Testis (tissue), 3 donors: ENCODE data around the gene UBR2. TPM values are rescaled to one million over a fixed set of nuclear protein-coding genes. Genes with fewer than 3 reads are reported as not detected.
"Not testable (repeated sequence)": the region's sequence is repeated elsewhere in the genome, so short reads cannot be mapped to it uniquely, and the experiment has no call there.

Source experiments
- DNase-seq: peaks from one replicate; pipeline ENCODE4 v3.0.0-alpha.2; 2019
- H3K27ac ChIP-seq, 2 donors: fragments of 200-600 bp; sonication (generic); one replicate each; pipeline ENCODE4 v1.5.1; 2019
- H3K27me3 ChIP-seq: fragments of 200-600 bp; sonication (generic); one replicate; pipeline ENCODE4 v1.5.1; 2019
- H3K36me3 ChIP-seq: fragments of 200-600 bp; sonication (generic); one replicate; pipeline ENCODE4 v1.5.1; 2017; ENCODE audit warnings: low read depth; ENCODE audit errors: missing control alignments
- H3K4me1 ChIP-seq: fragments of 200-600 bp; sonication (generic); one replicate; pipeline ENCODE4 v1.5.1; 2019
- H3K4me3 ChIP-seq, 2 donors: fragments of 200-600 bp; sonication (generic); one replicate each; pipeline ENCODE4 v1.5.1; 2017 to 2019
- H3K9me3 ChIP-seq: fragments of 200-600 bp; sonication (generic); one replicate; pipeline ENCODE4 v1.5.1; 2017
- CTCF ChIP-seq, 3 experiments: fragments of 450-650 bp in 2 of 3; fragments of 200-600 bp in 1 of 3; sonication (generic) in 1 of 3; IDR thresholded peaks; one replicate each; pipeline ENCODE4 v1.5.1; 2016 to 2019; ENCODE audit warnings: antibody characterized with exemption in 3 of 3, mild to moderate bottlenecking in 2 of 3, moderate library complexity in 1 of 3
- POLR2A ChIP-seq: fragments of 450-650 bp; IDR thresholded peaks from one replicate; pipeline ENCODE4 v1.6.1; 2017; ENCODE audit warnings: antibody characterized with exemption, mild to moderate bottlenecking, moderate library complexity
- WGBS, 2 donors: methylation state at CpG; one replicate each; pipeline ENCODE4 v1.1.5; 2018; 5-methylcytosine and 5-hydroxymethylcytosine counted together
- intact Hi-C: fragments of 100-400 bp; cut with DNase I; formaldehyde crosslinking; loops from one replicate; pipeline ENCODE4 v1.15.1; 2023; ENCODE audit warnings: low total_unique reads
- polyA plus RNA-seq: library from polyadenylated mRNA; stranded (reverse); fragments of 350-450 nt; fragmentation: Illumina TruSeq; extraction: RNeasy Lipid Tissue Mini Kit (QIAGEN cat#74804); gene quantifications from one replicate; pipeline ENCODE4 v1.2.3, GENCODE V29; 2014; ENCODE audit warnings: low read depth, low replicate concordance; ENCODE audit not compliant: insufficient read depth
- total RNA-seq, 2 donors: library from RNA; depleted of rRNA; stranded (reverse); fragments of >200 nt; gene quantifications; one replicate each; pipeline ENCODE4 v1.2.3, GENCODE V29; 2016

The UBR2 gene
- total and polyA plus RNA-seq, 3 donors from 2014 or later: 11.1 to 26.8 (median 25.8) TPM

- no peak for DNase-seq
- Histone ChIP-seq H3K27ac (no peak overlapping the region), H3K9me3 (no peaks in the 10 kb centered on the region), H3K4me1 (peaks cover 16% of the 10 kb centered on the region), H3K36me3 (no peaks in the 10 kb centered on the region), H3K27me3 (no peaks in the 10 kb centered on the region), H3K4me3 (no peak overlapping the region)
- TF ChIP-seq POLR2A (no peak), CTCF (IDR thresholded peaks at IDR 0.05) (no peak)
- intact Hi-C loops: no loop called here
- WGBS, 2 donors: 91 to 92% methylated on average over 1 of the region's 1 CpG
These were observed 12.6 kb upstream of the UBR2 start for GRCh38 chr6:42551217-42551616.

GRCh38 chr6:42552380-42552779 is 11.4 kb upstream of the UBR2 start:
- H3K27ac ChIP-seq: no peak overlapping the region
- no peak overlapping the region for H3K4me3 ChIP-seq
- H3K27me3 ChIP-seq: no peaks in the 10 kb centered on the region
- TF ChIP-seq POLR2A: no peak
- no peak for TF ChIP-seq CTCF (IDR thresholded peaks at IDR 0.05)
- intact Hi-C loops: no loop called here
- H3K9me3 ChIP-seq: no peaks in the 10 kb centered on the region
- peaks cover 10% of the 10 kb centered on the region for H3K4me1 ChIP-seq
- 69 to 71% methylated on average over 5 of the region's 5 CpGs for WGBS, 2 donors
- no peak for DNase-seq
- H3K36me3 ChIP-seq: no peaks in the 10 kb centered on the region

- no peak for DNase-seq
- Histone ChIP-seq H3K27me3 (no peaks in the 10 kb centered on the region), H3K4me1 (no peaks in the 10 kb centered on the region), H3K4me3 (no peak overlapping the region), H3K9me3 (no peaks in the 10 kb centered on the region), H3K36me3 (no peaks in the 10 kb centered on the region), H3K27ac (no peak overlapping the region)
- intact Hi-C loops: no loop called here
- TF ChIP-seq CTCF (IDR thresholded peaks at IDR 0.05) (no peak), POLR2A (no peak)
- WGBS, 2 donors: 78 to 87% methylated on average over 4 of the region's 4 CpGs
These were observed 8.1 kb upstream of the UBR2 start for GRCh38 chr6:42555477-42556457.

GRCh38 chr6:42556462-42556861 is 7.4 kb upstream of the UBR2 start:
- H3K4me1 ChIP-seq: no peaks in the 10 kb centered on the region
- H3K27me3 ChIP-seq: no peaks in the 10 kb centered on the region
- H3K9me3 ChIP-seq: no peaks in the 10 kb centered on the region
- DNase-seq: no peak
- WGBS, 2 donors: 65 to 66% methylated on average over 4 of the region's 4 CpGs
- H3K36me3 ChIP-seq: no peaks in the 10 kb centered on the region
- no peak overlapping the region for H3K4me3 ChIP-seq
- TF ChIP-seq POLR2A (no peak), CTCF (IDR thresholded peaks at IDR 0.05) (no peak)
- intact Hi-C loops: no loop called here
- H3K27ac ChIP-seq: no peak overlapping the region

GRCh38 chr6:42559276-42559675 is 4.6 kb upstream of the UBR2 start:
- intact Hi-C loops, H3K9me3 ChIP-seq, H3K27me3 ChIP-seq, H3K27ac ChIP-seq, H3K36me3 ChIP-seq, DNase-seq, H3K4me3 ChIP-seq, H3K4me1 ChIP-seq: not testable (repeated sequence)
- WGBS, 2 donors: 90 to 94% methylated on average over 6 of the region's 6 CpGs
